Heart right ventricle (tissue), 16 donors: ENCODE data around the gene TEX101. TPM values are rescaled to one million over a fixed set of nuclear protein-coding genes. Genes with fewer than 3 reads are reported as not detected.
"Not testable (repeated sequence)": the region's sequence is repeated elsewhere in the genome, so short reads cannot be mapped to it uniquely, and the experiment has no call there.

Source experiments
- ATAC-seq, 8 donors: fragments of 200-7000 bp; cut with Tn5 transposase; one replicate each; pipeline ENCODE4 v1.9.1; 2020; ENCODE audit warnings: mild to moderate bottlenecking in 8 of 8, moderate library complexity in 8 of 8, moderate number of reproducible peaks in 1 of 8
- DNase-seq, 2 donors: peaks; one replicate each; pipeline ENCODE4 v3.0.0-alpha.2; 2020
- H3K27ac ChIP-seq, 10 donors: fragments of 200-600 bp; sonication (generic) in 2 of 10; one replicate each; pipeline versions ENCODE4 v1.5.0 to v1.8.0; 2020 to 2022; ENCODE audit warnings: mild to moderate bottlenecking in 3 of 10
- H3K27me3 ChIP-seq, 7 donors: fragments of 200-600 bp; one replicate each; pipeline ENCODE4 v1.8.0; 2021 to 2022; ENCODE audit warnings: mild to moderate bottlenecking in 2 of 7
- H3K36me3 ChIP-seq, 9 donors: fragments of 200-600 bp; sonication (generic) in 1 of 9; one replicate each; pipeline versions ENCODE4 v1.5.0 to v1.8.0; 2020 to 2022; ENCODE audit warnings: mild to moderate bottlenecking in 2 of 9
- H3K4me1 ChIP-seq, 9 donors: fragments of 200-600 bp; sonication (generic) in 1 of 9; one replicate each; pipeline versions ENCODE4 v1.5.0 to v1.8.0; 2020 to 2022; ENCODE audit warnings: mild to moderate bottlenecking in 4 of 9
- H3K4me3 ChIP-seq, 10 donors: fragments of 200-600 bp; sonication (generic) in 2 of 10; one replicate each; pipeline versions ENCODE4 v1.5.0 to v1.8.0; 2020 to 2022; ENCODE audit warnings: mild to moderate bottlenecking in 7 of 10, moderate library complexity in 2 of 10
- H3K9me3 ChIP-seq, 11 donors: fragments of 200-600 bp in 10 of 11; sonication (generic) in 2 of 11; one replicate each; pipeline versions ENCODE4 v1.5.0 to v1.8.0; 2013 to 2022; ENCODE audit warnings: mild to moderate bottlenecking in 2 of 11, control low read depth in 1 of 11, moderate library complexity in 1 of 11
- CTCF ChIP-seq, 9 donors: fragments of 200-600 bp; sonication (generic) in 2 of 9; IDR thresholded peaks; one replicate each; pipeline versions ENCODE4 v1.5.0 to v1.8.0; 2021 to 2022; ENCODE audit warnings: antibody characterized with exemption in 9 of 9, mild to moderate bottlenecking in 5 of 9, moderate library complexity in 1 of 9
- WGBS, 2 donors: extraction: QIAGEN DNeasy Blood & Tissue Kit; methylation state at CpG; one replicate each; pipeline ENCODE4 v1.1.7; 2013; ENCODE audit warnings: inconsistent platforms in 1 of 2; 5-methylcytosine and 5-hydroxymethylcytosine counted together
- intact Hi-C, 10 donors: fragments of 100-400 bp; cut with DNase I; formaldehyde crosslinking; loops; one replicate each; pipeline versions ENCODE4 v1.11.1 to v1.14.2; 2022
- polyA plus RNA-seq, 2 donors: library from polyadenylated mRNA; stranded (reverse); fragments of 200-250 nt; gene quantifications; one replicate each; pipeline ENCODE4 v1.2.3, GENCODE V29; 2013
- total RNA-seq, 10 donors: library from RNA; stranded (reverse); fragmentation: NEBNext Ultra II Directional in 3 of 10; extraction: Animal tissue kit (Norgen Biotek cat#: 25700) in 3 of 10; gene quantifications; one replicate each; pipeline versions ENCODE4 v1.2.1 to v1.2.4, GENCODE V29; 2021 to 2023
- donor health status: Arrhythmogenic right ventricular cardiomyopathy.
- donor health status: ischemic (EF 13 %, LVEDD 7.1; RV severe dilation, severe dysfunction).
- donor health status: healthy with polysubstance abuse.
- donor health status: DM: no; HTN: yes; CAD: no.
- donor health status: DM: no; HTN: no; CAD: no.
- donor health status: ischemic (EF 25% LVEDD 6.9; RV normal size, moderate dysfunction).
- donor health status: ischemic (EF 25% LVEDD 5.7; RV mildly dilated, moderate dysfunction).
- donor health status: healthy.
- donor health status: DM: yes; HTN: yes; CAD: no.
- donor health status: Ischemic cardiomyopathy.
- donor health status: ischemic (EF 35%, LVEDD 5.7; RV mildly dilated, moderate dysfunction).
- donor health status: nonischemic (EF 11% LVEDD 7.7; RV severe dilation, severe dysfunction).
- donor health status: DM: yes; HTN: yes; CAD: no.
- donor health status: PGD.
- donor health status: ischemic (EF 29% LVEDD 5.4; RV normal size, mild dysfunction).
- donor health status: nonischemic (EF 23%, LVEDD 6.1; RV moderate dilation, normal function).

TEX101 gene
- total and polyA plus RNA-seq, 12 donors, result not detected

GRCh38 chr19:43438291-43439031, 23.8 kb downstream of the TEX101 start:
- Histone ChIP-seq H3K36me3 (no peaks in the 10 kb centered on the region), H3K4me3 (no peak overlapping the region), H3K27me3 (peaks cover 0 to 4% (median 0%) of the 10 kb centered on the region in 7 donors), H3K27ac (peak overlapping the region in 9 of 10 donors; percentile 24 to 85 (median 63)), H3K4me1 (peaks cover 0 to 20% (median 10%) of the 10 kb centered on the region in 9 donors), H3K9me3 (peaks cover 0 to 3% (median 0%) of the 10 kb centered on the region in 11 donors)
- ATAC-seq (peak; percentile 88 to 98 (median 94)), DNase-seq (peak; percentile 61 to 74)
- WGBS, 2 donors, result 44 to 50% methylated on average over 9 of the region's 9 CpGs
- intact Hi-C loops, result no loop called here
- TF ChIP-seq CTCF (IDR thresholded peaks at IDR 0.05), result no peak

GRCh38 chr19:43439032-43439708, 24.5 kb downstream of the TEX101 start:
- H3K27ac ChIP-seq, result peak overlapping the region in 9 of 10 donors; percentile 24 to 85 (median 63)
- H3K27me3 ChIP-seq, result peaks cover 0 to 4% (median 0%) of the 10 kb centered on the region in 7 donors
- 38 to 48% methylated on average over 14 of the region's 14 CpGs for WGBS, 2 donors
- H3K4me1 ChIP-seq, result peaks cover 0 to 20% (median 10%) of the 10 kb centered on the region in 9 donors
- intact Hi-C loops, result no loop called here
- H3K36me3 ChIP-seq, result no peaks in the 10 kb centered on the region
- ATAC-seq (peak; percentile 30 to 82 (median 76)), DNase-seq (peak in 1 of 2 donors; percentile 10)
- no peak overlapping the region for H3K4me3 ChIP-seq
- no peak for TF ChIP-seq CTCF (IDR thresholded peaks at IDR 0.05)
- H3K9me3 ChIP-seq, result peaks cover 0 to 3% (median 0%) of the 10 kb centered on the region in 11 donors

GRCh38 chr19:43439709-43440063, 25.0 kb downstream of the TEX101 start:
- peak overlapping the region in 5 of 10 donors; percentile 43 to 71 (median 57) for H3K27ac ChIP-seq
- H3K4me1 ChIP-seq, result peaks cover 0 to 20% (median 10%) of the 10 kb centered on the region in 9 donors
- H3K27me3 ChIP-seq, result peaks cover 0 to 4% (median 0%) of the 10 kb centered on the region in 7 donors
- no peaks in the 10 kb centered on the region for H3K36me3 ChIP-seq
- peaks cover 0 to 3% (median 0%) of the 10 kb centered on the region in 11 donors for H3K9me3 ChIP-seq
- TF ChIP-seq CTCF (IDR thresholded peaks at IDR 0.05), result no peak
- ATAC-seq (no peak), DNase-seq (no peak)
- no peak overlapping the region for H3K4me3 ChIP-seq
- intact Hi-C loops, result loop anchor here in 3 of 10 donors (10.0 kb wide), 1 partner anchor 215 kb away; no protein-coding TSS in a partner anchor

- intact Hi-C loops, result loop anchor here in 3 of 10 donors (10.0 kb wide), 1 partner anchor 213 kb away; no protein-coding TSS in a partner anchor
- H3K4me1 ChIP-seq, result peaks cover 0 to 21% (median 10%) of the 10 kb centered on the region in 9 donors
- no peak overlapping the region for H3K4me3 ChIP-seq
- no peaks in the 10 kb centered on the region for H3K36me3 ChIP-seq
- TF ChIP-seq CTCF (IDR thresholded peaks at IDR 0.05), result no peak
- H3K27ac ChIP-seq, result no peak overlapping the region
- no peak for DNase-seq
- peaks cover 0 to 3% (median 0%) of the 10 kb centered on the region in 11 donors for H3K9me3 ChIP-seq
- 67 to 73% methylated on average over 3 of the region's 3 CpGs for WGBS, 2 donors
- ATAC-seq, result no peak
- H3K27me3 ChIP-seq, result no peaks in the 10 kb centered on the region
Observed at GRCh38 chr19:43441716-43442115, 27.0 kb downstream of the TEX101 start.

- WGBS, 2 donors, result 93 to 94% methylated on average over 9 of the region's 9 CpGs
- intact Hi-C loops, result loop anchor here in 3 of 10 donors (10.0 kb wide), 1 partner anchor 211 kb away; no protein-coding TSS in a partner anchor
Observed at GRCh38 chr19:43444091-43444490, 29.4 kb downstream of the TEX101 start.

More at GRCh38 chr19:43444091-43444490, 29.4 kb downstream of the TEX101 start:
- not testable (repeated sequence) for H3K4me3 ChIP-seq, H3K9me3 ChIP-seq, H3K27ac ChIP-seq, ATAC-seq, H3K36me3 ChIP-seq, DNase-seq, H3K27me3 ChIP-seq
- peaks cover 0 to 12% (median 5%) of the 10 kb centered on the region in 9 donors for H3K4me1 ChIP-seq
